NCI-H510A (cell line): ENCODE results near the gene KAZALD1.

Experiments used
- DNase-seq: peaks from one replicate; lab custom pipeline; 2025; lab: John Stamatoyannopoulos, UW

The KAZALD1 gene, protein sequence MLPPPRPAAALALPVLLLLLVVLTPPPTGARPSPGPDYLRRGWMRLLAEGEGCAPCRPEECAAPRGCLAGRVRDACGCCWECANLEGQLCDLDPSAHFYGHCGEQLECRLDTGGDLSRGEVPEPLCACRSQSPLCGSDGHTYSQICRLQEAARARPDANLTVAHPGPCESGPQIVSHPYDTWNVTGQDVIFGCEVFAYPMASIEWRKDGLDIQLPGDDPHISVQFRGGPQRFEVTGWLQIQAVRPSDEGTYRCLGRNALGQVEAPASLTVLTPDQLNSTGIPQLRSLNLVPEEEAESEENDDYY

DNA sequence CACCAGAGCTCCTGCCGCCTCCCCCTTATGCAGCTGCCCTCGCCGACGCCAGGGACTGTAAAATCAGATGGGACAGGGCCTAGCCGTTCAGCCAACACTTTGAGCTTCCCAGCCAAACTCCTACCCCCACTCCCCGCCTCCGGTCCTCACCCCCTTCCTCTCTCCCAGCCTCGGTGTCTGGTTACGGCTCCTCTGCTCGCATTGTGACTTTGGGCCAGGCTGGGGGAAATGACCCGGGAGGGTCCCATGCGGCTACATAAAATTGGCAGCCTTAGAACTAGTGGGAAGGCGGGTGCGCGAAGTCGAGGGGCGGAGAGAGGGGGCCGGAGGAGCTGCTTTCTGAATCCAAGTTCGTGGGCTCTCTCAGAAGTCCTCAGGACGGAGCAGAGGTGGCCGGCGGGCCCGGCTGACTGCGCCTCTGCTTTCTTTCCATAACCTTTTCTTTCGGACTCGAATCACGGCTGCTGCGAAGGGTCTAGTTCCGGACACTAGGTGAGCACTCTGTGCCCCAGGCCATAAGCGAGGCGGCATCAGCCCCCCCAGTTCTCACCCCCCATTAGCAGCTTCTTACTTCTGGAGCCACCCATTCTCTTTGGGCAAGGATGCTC is at the start of gene KAZALD1:
Gene KAZALD1 (plus strand): TSS at position 366 of the 608 bp plus-strand sequence. CDS start 604 bp downstream, outside the sequence.
- no peak for DNase-seq

DNA sequence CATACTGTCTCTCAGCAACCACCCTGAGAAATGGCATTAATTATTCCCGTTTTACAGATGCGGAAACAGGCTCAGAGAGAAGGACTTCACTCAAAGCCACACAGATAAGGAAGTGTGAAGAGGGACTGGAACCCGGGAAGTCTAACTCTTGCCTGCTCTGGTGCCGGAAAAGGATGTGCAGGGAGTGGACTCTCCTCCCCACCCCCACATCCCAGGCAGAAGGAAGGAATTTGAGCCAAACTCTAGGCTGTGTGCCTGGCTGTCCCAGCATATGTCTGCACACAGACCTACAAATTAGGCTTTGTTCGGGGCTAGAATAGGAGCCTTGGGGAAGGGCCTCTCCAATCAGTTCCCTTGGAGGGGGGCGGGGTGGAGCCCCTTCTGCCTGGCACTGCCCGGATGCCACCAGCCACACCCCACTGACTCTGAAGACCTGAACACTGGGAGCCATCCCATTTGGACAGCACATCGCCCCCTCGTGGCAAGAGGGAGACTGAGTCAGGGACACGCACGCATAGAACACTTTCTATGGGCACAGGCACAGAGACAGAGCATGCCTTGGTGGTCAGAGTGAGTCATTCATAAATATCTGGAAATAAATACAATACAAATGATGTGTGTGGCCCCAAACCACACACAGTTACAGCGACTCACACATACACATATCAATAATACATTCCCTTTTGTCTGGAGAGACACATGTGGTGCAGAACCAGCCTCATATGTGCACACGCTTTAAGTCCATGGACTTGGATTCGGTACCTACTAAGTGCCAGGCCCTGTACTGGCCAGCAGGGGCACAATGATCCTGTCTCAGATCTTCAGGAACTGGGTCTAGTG is 49.0 kb upstream of the KAZALD1 start:
- DNase-seq: peak; percentile 51

DNA sequence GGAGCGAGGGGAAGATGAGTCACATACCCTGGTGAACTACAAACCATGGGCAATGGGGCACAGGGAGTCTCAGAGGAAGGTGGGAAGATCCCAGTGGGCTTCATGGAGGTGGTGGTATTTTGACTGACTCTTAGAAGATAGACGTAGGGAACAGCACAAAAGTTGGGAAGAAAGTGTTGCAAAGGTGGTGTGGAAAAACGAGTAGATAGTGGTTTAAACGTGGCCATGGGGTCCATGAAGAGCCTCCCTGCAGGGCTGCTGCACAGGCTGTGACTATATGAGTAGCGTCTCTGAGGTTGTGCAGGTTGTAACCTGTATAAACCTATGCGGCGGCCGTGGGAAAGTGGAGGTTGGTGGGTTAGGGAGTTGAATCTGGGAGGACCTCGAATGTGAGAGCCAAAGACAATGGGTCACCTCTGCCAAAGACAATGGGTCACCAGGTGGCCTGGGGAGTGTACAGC is 48.4 kb upstream of the KAZALD1 start:
- no peak for DNase-seq

DNA sequence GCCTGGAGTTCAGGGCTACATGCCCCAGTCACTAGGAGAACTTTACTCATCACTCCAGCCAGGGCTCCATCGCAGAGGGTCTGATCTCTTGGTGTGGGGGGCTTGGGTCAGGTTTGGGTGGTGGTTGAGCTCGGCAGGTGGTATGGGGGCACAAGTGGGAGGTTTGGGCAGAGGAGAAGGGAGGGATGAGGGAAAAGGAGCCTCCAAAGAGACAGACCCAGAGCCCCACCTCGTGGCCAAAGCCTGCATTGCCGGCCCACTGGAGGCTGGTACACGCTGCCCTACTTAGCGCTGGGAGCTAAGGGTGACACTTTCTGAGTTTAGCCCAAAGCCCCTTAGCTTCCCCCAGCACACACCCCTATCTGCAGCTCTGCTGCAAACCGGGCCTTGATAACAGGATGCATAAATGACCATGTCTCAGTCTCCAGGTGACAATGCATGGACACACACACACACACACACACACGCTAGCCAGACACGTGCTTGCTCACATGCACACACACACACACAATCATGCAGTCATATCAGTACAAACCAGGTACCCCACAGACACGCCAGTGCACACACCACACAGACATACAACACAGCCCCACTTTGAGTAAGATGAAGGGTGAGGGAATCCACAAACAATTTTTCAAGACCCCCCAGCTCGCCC is 47.4 kb upstream of the KAZALD1 start:
- no peak for DNase-seq

DNA sequence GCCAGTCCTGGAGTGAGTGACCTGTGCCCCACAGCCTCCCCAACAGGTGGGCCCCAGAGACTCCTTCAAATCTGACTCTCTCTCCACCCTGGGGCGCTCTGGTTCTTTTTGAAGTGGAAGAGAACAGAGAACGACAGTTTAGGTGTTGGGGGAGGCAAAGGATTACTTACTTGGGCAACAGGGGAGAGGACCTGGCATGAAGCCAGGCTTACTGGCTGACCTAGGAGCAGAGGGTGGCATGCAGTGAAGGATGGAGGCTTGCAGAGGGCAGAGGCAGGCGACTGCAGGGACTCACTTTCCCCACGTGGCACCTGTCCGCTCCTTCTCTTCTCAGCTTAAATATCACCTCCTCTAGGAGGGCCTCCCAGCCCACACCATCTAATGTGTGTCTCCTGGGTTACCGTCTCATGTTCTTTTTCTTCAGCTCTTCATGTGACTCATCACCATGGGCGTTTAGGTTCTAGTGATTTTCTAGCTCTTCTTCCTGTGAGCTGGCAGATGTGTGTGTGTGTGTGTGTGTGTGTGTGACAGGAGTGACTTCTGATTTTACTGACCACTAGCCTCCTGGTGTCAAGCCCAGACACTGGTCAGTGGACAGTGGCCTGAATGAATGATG is 46.7 kb upstream of the KAZALD1 start:
- no peak for DNase-seq

DNA sequence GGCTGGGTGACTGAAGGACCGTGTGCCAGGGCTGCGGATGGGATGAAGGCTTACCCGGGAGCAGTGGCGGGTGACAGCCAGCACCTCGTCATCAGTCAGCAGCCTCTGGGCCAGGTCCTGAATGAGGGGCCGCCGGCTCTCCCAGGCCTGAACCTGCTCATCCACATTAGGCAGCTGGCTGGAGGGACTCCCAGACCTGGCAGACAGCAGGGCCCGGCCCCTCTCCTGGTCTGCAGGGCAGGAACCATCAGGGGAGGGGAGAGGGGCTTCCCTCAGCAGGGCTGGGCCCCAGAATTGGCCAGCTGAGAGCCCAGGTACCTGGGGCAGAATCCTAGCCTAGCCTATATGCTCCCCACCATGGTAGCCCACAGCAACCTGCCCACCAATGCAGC is 46.2 kb upstream of the KAZALD1 start:
- no peak for DNase-seq

DNA sequence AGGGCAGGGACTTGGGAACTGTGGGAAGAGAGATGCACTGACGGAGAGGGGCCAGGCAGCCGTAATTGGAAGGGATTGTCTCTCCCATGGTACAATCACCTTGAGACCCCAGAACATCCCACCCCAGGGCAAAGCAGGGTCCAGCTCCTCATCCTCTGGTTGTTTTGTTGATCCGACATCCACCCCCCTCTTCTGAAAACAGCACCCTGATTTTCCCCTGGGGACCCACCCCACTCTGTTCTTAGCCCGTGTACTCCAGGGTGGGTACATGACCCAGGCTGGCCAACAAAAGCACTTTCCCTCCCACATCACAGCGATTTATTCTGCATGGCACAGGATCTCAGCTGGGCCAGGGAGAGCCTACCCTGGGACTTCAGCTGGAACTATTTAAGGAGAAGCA is 45.0 kb upstream of the KAZALD1 start:
- DNase-seq: no peak

DNA sequence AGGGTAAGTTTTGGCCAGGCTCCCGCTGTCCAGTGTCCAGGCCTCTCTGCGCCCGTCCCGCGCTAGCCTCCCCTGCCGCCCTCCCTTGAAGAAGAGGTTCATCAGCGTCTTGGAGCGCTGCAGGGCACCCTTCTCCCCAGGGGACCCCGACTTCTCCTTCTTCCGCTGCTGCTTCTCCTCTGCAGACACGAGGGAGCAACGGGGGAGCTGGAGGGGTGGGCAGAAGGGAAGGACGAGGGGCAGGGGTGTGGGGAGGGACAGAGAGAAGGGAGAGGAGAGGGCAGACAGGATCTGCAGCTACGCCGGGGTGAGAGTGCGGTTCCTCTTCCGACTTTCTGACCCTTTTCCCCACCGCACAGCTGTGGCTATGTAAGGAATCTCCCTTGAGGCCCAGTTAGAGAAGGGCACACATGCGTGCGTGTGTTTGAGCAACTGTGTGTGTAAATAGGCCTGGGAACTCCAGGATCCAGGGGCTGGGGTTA is 43.6 kb upstream of the KAZALD1 start:
- no peak for DNase-seq

DNA sequence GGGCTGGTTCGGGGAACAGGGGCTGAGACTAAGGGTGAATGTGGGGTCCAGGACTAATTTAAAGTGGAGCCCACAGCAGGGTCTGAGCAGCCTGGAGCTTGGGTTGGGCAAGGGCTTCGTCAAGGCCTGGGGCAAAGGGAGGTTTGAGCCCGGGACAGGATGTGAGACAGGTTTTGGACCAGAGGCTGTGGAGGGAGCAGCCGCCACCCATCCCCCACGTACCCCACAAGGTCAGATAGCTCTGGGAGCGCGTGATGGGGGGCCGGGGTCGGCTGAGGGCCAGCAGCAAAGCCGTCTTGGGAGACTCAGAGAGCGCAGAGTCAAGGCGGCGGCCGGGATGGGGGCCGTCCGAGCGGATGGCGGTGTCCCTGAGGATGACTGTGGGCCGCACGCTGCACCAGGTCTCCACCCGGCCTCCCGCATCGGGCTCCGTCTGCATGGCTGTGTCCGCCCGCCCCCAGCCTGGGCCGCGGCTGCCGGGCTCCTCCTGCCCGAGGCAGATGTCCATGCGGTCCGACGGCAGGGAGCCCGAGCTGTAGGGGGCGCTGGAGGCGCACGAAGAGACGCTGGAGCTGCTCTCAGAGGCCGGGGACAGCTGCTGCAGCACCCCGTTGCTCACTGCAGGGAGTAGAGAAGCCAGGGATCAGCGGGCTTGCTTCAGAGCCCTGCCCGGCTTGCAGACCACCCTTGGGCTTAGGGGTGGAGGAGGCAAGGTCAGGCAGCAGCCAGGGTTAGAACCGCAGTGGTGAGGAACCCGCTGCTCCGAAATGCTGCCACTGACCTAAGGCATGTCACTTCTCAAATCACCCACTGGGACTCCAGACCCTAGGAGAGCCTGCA is 43.0 kb upstream of the KAZALD1 start:
- DNase-seq: peak; percentile 76

DNA sequence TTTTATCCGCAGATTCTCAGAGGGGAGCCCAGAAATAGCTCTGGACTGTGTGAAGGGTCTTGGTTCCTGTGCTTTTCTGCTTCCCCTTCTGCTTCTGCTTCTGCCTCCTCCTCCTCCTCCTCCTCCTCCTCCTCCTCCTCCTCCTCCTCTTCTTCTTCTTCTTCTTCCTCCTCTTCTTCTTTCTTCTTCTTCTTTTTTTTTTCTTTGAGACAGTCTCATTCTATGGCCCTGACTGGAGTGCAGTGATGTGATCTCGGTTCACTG is 42.4 kb upstream of the KAZALD1 start:
- no peak for DNase-seq

DNA sequence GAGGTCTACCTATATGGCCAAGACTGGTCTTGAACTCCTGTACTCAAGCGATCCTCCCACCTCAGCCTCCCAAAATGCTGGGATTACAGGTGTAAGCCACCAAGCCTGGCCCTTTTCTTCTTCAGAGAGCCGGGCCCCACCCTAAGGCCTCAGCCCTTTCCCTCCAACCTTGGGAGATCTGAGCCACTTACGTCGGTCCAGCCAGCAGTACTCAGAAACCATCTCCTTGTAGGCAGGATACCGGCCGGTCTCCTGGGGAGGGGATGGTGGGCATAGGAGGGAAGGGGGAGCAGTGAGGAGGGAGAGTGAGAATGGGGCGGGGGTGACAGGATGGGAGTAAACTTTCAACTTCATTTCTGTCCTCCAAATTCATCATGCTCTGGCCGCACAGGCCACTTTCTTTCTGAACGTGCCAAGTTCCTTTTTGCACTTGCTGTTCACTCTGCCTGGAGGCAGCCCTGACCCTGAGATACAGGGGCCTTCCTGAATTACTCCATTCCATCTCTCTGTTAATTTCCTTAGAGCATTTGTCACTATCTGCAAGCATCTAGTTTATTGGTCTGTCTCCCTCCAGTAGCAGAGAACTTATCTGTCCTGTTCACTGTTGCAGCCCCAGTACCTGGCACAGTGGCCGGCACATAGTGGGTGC is 41.2 kb upstream of the KAZALD1 start:
- DNase-seq: no peak

DNA sequence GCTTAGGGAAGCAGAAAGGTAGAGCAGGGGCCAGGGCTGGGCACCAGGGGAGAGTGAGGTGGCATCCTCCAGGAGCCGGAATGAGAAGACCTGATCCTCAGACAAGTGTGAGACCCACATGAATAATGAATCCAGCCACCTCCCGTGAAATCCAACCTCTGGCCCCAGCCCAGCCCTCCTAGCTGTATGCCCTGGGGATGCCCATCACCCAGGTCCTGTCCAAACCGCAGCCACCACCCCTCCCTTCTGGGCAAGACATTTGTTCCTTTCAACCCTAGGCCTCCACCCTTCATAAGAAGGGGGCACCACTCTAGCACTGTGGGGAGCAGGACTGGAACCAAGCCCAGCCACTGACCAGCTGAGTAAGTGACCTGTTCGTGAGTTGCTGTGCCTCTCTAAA is 40.5 kb upstream of the KAZALD1 start:
- DNase-seq: no peak

DNA sequence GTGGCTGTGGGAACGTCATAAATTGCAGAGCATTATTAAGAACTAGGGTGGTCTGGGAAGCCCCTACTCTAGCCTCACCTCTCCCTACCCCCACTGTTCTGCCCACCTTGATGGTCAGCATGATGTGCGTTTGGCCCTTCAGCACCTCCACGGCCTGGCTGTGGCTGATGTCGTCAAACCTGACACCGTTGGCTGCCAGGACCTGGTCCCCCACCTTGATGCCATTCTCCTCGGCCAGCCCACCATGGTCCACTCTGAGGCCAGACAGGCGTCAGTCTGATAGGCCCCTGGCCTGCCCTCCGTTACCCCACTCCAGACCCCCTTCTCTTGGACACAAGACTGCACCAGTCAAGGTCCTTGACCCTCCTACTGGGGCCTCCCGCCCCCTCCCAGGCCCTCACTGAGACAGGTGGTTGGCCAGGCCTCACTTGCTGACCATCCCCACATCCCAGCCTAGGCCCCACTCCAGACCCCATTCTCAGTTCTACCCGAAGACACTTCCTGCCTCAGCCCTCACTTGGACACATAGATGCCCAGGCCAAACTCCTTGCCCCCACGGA is 40.0 kb upstream of the KAZALD1 start:
- DNase-seq: no peak

DNA sequence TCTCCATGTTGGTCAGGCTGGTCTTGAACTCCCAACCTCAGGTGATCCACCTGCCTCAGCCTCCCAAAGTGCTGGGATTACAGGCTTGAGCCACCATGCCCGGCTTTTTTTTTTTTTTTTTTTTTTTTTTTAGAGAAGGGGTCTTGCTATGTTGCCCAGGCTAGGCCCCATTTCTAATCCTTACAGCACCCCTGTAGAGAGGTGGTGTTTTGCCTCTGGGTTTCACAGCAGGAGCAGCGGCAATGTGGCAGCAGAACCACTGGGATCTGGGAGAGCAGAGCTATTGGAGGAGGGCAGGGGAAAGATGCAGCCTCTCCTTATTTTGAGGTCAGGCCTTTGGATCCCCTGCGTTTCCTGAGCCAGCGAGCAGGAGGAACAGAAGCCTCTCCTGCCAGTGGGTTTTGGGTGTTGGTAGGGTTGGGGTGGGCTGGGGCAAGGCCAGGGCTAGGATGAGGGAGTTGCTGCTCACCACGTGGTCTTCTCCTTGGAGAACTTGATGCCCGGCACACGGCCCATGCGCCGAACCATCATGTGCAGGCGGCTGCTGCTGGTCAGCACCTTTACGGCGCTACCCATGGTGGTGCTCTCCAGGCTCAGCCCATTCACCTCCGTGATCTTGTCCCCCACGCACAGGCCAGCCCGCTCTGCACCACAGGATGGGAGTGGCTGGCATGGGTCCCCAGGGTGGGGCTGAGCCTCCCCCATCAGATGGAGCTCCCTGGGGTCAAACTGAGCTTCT is 38.7 kb upstream of the KAZALD1 start:
- no peak for DNase-seq

DNA sequence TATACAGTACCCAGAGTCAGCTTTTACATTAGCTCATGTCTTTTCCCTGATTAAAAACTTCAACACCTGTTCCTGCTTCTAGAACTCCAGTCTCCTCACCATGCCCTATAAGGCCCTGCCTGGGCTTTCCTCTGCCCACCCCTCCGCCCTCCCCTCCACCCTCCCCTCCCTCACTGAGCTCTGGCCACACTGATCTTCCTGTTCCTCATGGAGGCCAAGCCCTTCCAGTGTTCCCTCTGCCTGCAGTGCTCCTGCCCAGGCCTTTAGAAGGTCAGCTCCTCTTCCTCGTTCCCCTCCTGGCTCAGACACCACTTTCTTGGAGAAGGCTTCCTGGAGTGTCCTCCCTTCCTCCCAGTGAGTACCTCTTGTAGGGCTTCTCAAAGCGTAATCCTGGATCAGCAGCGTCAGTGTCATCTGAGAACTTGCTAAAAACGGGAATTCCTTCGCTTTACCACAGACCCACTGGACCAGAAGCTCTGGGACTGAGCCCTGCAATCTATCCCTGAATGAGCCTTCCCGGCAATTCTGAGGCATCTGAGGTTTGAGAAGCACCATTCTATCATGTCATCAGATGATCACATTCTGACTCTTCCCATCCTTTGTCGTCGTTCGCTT is 34.6 kb upstream of the KAZALD1 start:
- no peak for DNase-seq

DNA sequence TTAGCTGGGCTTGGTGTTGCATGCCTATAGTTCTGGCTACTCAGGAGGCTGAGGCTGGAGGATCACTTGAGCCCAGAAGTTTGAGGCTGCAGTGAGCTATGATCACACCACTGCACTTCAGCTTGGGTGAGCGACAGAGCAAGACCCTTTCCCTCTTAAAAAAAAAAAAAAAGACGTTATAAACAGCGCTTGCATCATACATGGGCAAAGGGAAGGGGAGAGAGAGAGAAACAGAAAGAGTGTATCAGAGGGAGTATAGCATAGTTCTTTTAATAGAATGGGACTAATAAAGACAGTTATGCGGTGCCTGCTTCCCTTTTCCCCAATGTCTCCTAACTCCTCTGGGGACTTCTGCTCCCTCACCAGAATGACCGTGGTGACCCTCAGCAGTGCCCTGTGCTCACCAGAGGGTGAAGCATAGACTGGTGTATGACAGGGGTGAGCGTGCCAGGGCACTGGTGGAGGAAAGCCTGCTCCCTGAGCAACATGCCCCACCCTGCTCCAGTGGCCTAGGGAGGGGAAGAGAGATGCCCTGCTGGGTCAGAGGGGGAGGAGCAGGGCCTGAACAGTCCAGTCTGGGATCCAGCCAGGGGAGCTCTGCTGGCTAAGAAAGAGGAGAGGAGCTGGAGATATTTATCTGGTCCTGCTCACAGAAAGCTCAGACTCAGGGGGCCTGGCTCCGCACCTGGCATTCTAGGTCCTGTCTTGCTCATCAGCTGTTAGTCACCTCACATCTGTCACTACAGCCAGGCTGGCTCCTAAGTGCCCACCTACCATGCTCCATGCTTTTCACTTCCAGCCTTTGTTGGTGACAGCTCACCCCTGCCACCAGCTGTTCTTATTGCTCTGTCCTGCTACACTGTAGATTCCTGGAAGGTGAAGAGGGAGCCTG is 33.1 kb upstream of the KAZALD1 start:
- DNase-seq: no peak

DNA sequence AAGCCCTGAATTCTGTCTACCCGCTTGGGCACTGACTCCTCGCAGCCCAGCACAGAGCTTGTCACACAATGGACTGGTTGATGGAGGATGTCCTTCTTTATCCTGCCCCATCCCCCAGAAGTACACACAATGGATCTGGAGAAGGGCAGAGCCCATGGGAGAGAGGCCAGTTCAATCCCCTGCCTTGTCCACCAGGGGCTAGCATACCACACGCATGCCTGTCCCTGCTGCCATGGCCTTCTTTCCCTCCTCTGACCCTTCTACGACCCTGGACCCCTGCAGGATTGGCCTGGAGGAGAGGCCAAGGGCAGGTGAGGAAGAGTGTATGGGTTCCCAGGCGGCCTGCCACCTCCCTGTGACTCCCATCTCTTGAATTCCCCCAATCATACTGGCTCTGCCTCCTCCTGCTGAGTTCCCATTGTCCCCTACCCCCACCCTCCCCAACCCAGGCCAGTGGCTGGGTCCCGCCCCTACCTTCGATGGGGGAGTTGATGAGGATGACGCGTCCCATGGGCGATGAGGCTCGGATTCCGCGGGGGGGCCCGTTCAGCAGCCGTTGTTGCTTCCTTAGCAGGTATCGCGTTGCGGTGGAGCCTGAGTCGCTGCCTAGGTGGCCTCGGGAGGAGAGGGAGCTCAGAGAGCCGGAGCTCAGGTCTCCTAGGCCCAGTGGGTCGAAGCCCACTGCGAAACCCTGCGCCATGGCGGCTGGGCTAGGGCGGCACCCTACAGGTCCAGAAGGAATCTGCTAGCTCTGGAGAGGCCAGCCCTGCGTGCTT is 32.1 kb upstream of the KAZALD1 start:
- no peak for DNase-seq
